AG09319 (cell line): ENCODE results near the gene SF3A1.

Experiments
- DNase-seq: peaks from one replicate; pipeline ENCODE4 v3.0.0-alpha.2; 2010; ENCODE audit warnings: low read depth; ENCODE audit errors: extremely low read depth
- TF ChIP-seq, protein P1 (sequence below): IDR thresholded peaks from 2 replicates; pipeline ENCODE4 v1.5.1; 2011; ENCODE audit warnings: low read depth, mild to moderate bottlenecking, inconsistent platforms, low read length, moderate library complexity

Gene SF3A1

DNA sequence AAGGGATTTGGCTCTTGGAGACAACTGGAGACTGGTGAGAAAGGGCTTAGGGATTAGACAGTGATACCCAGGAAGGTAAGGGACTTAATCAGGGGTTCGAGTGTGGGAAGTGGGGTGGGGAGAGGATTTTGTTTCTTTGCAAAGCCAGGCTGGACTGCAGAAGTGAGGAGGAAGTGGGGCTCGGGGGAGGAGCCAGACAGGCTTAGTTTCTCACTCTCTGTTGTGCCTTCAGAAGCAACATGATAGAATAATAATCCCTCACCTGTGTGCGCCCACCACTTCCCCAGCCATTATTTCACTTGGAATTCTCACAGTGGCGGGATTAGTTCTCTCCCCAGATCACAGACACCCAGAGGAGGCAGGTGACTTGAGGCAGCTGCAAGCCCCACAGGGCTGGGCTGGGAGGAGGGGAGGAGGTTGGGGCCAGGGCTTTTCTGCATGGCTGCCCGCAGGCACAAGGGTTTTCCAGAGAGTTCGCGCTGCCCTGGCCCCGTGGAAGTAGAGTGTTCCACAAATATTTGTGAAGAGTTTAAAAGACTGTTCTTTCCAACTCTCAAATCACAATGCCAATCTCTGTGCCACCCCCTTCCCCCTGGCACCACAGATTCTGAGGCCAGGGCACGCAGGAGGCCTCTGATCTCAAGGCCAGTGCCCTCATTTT, 36.1 kb upstream of the SF3A1 start:
- TF ChIP-seq, protein P1, sequence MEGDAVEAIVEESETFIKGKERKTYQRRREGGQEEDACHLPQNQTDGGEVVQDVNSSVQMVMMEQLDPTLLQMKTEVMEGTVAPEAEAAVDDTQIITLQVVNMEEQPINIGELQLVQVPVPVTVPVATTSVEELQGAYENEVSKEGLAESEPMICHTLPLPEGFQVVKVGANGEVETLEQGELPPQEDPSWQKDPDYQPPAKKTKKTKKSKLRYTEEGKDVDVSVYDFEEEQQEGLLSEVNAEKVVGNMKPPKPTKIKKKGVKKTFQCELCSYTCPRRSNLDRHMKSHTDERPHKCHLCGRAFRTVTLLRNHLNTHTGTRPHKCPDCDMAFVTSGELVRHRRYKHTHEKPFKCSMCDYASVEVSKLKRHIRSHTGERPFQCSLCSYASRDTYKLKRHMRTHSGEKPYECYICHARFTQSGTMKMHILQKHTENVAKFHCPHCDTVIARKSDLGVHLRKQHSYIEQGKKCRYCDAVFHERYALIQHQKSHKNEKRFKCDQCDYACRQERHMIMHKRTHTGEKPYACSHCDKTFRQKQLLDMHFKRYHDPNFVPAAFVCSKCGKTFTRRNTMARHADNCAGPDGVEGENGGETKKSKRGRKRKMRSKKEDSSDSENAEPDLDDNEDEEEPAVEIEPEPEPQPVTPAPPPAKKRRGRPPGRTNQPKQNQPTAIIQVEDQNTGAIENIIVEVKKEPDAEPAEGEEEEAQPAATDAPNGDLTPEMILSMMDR: no peak
- no peak for DNase-seq

DNA sequence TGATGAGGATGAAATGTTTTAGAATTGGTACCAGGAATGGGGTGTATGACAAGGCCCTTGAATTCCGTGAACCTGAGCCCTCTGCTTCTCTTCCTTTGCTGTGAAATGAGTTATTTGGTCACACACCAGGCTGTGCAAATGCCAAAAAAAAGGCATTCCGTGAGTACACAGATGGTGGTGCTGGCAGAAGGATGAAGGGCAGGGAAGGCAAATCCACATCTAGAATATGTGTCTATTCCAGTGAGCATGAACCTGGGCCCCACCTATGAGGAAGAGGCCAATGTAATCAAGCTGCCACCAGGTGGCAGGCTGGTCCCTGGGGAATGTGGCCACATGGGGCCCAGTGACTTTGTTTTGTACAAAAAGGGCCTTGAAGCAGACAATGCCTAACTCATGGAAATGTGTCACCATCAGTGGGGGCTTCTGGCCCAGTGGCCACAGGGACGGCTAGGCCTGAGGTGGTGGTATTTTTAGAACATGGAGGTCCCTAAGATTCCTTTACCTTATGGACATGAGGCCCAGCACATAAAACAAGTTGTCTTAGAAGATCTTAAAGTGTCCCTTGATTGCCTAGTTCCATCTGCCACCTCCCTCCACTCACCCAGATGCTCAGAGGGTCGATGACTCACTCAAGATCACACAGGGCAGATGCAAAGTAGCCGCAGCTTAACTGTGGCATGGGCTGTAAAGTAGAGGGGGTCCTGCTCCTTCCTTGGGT, 34.4 kb upstream of the SF3A1 start:
- DNase-seq: no peak

DNA sequence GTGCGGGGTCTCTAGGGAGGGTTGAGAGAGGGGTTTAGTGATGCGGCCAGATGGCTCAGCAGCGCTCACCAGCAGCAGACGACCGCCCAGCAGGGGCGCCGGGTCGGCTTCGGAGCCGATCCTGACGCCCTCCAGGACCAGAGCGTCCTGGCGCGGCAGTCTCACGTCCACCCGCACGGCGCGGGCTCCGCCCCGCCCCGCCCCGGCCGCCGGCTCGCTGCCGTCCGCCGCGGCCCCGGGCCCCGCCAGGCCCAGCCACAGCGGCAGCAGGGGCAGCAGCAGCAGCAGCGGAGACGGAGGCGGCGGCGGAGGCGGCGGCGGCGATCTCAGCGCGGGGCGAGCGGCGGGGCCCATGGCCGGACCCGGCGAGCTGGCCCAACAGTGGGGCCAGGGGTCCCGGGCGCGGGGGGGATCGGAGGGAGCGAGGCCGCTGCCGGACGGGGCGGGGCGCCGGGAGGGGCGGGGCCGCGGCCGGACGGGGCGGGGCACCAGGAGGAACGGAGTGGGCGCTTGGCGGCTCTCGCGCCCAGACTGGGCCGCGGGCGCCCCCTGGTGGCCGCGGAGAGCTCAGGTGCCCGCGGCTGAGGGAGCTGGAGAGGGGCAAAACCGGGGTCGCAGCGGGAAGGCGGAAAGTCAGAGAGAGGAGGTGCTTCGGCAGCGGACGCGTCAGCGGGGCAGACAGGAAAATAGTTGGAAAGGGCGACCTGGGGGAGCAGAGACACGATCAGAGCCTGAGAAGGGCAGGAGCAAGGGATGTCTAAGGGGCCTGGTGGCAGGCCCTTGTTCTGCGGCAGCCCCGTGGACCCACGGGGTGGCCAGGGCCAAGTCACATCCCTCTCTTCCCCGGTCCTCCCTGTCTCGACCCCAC, 30.5 kb upstream of the SF3A1 start, which contains the start of gene RNF215:
RNF215 (minus strand) TSS at position 452 of the 868 bp plus-strand sequence; CDS start at position 354, 98 bp downstream.
- no peak for DNase-seq
- TF ChIP-seq, protein P1: peak; percentile 70

More for the DNA sequence above, 34.4 kb upstream of the SF3A1 start:
- TF ChIP-seq, protein P1: peak; percentile 63

DNA sequence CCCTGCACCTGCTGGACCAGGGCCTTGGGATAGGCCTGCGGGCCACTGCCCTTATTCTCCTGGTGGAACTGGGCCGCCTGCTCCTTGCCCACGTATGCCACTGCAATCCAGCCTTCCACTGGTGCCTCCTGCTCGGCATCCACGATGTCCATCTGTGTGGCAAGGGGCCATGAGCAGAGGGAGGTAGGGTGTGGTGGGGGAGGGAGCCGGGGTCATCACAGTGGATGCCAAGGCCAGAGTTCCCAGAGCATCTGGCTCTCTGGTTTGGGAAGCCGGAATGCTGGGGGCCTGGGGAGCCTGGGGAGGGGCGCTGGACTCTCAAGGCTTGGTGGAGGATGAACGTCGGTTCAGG, 29.9 kb upstream of the SF3A1 start:
- TF ChIP-seq, protein P1: no peak
- DNase-seq: no peak

DNA sequence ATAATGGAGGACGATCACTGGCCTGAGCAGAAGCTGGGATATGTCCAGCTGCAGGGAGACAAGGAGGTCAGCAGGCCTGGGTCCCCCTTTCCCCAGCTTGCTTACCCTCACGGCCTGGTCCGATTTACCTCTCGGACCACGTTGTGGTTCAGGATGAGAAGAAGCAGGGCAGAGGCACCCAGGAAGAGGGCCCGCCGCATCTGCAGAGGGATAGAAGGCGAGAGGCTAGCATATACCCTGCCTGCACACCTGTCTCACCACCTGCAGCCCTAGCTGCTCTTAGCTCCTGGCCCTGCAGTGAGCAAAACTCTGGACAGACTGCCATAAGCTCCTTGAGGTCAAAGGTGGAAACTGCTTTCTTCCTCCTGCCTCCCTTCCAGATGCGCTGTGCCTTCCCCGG, 29.2 kb upstream of the SF3A1 start:
- TF ChIP-seq, protein P1: no peak
- no peak for DNase-seq

DNA sequence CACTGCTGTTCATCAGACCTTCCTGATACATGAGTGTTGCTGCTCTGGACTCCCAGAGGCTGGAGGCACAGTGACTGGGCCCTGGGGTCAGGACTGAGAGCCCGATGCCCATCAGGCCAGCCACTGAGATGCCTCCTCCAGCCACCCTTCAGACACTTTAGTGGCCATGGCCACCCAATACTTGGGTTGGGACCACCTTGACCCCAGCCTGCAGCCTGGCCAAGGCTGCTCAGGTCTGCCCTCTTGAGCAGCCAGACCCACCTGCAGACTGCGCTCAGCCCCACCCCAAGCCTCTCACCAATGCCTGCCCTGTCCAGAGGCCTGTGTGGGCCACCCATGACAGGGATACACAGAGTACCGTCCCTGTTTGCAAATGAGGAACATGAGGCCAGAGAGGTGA, 26.4 kb upstream of the SF3A1 start:
- DNase-seq: no peak
- TF ChIP-seq, protein P1: no peak
